IPS-20b (cell line): ENCODE results near the gene ZBTB37.
"Not testable (repeated sequence)": the region's sequence is repeated elsewhere in the genome, so short reads cannot be mapped to it uniquely, and the experiment has no call there.

Source experiments
- H3K27ac ChIP-seq: one replicate; pipeline ENCODE4 v1.5.1; 2013; ENCODE audit warnings: low read length
- H3K27me3 ChIP-seq: 2 replicates; pipeline ENCODE4 v1.6.1; 2013; ENCODE audit warnings: mild to moderate bottlenecking, low read length, inconsistent platforms; ENCODE audit not compliant: insufficient read depth
- H3K36me3 ChIP-seq: 2 replicates; pipeline ENCODE4 v1.6.1; 2013; ENCODE audit warnings: low read depth, mild to moderate bottlenecking, inconsistent platforms, low read length, moderate library complexity; ENCODE audit not compliant: insufficient read depth
- H3K4me1 ChIP-seq: 2 replicates; pipeline ENCODE4 v1.6.1; 2013; ENCODE audit warnings: mild to moderate bottlenecking, control low read depth, inconsistent platforms, low read length, moderate library complexity; ENCODE audit not compliant: insufficient read depth
- H3K4me3 ChIP-seq: 2 replicates; pipeline ENCODE4 v1.5.1; 2013; ENCODE audit warnings: mild to moderate bottlenecking, low read length, inconsistent platforms
- H3K9ac ChIP-seq: 2 replicates; pipeline ENCODE4 v1.6.1; 2013; ENCODE audit warnings: low read depth, mild to moderate bottlenecking, inconsistent platforms, low read length, moderate library complexity
- H3K9me3 ChIP-seq: 2 replicates; pipeline ENCODE4 v1.6.1; 2013; ENCODE audit warnings: mild to moderate bottlenecking, low read depth, low read length, inconsistent platforms; ENCODE audit not compliant: insufficient read depth

The ZBTB37 gene

GRCh38 chr1:173857363-173857917 lies 10.7 kb upstream of the ZBTB37 start:
- Histone ChIP-seq H3K4me3 (no peak overlapping the region), H3K9me3 (no peaks in the 10 kb centered on the region), H3K4me1 (peaks cover 7% of the 10 kb centered on the region; the same call in 1 of the 2 replicates), H3K9ac (no peak overlapping the region), H3K36me3 (peaks cover 74% of the 10 kb centered on the region), H3K27ac (no peak overlapping the region), H3K27me3 (no peaks in the 10 kb centered on the region)

GRCh38 chr1:173859547-173859946 lies 8.6 kb upstream of the ZBTB37 start:
- not testable (repeated sequence) for H3K27ac ChIP-seq, H3K9me3 ChIP-seq, H3K9ac ChIP-seq, H3K4me1 ChIP-seq, H3K4me3 ChIP-seq, H3K27me3 ChIP-seq
- peaks cover 78% of the 10 kb centered on the region for H3K36me3 ChIP-seq

GRCh38 chr1:173860065-173860464 lies 8.1 kb upstream of the ZBTB37 start:
- Histone ChIP-seq H3K27me3 (no peaks in the 10 kb centered on the region), H3K9me3 (no peaks in the 10 kb centered on the region), H3K4me1 (peaks cover 5% of the 10 kb centered on the region), H3K27ac (no peak overlapping the region), H3K4me3 (no peak overlapping the region), H3K36me3 (peaks cover 79% of the 10 kb centered on the region), H3K9ac (no peak overlapping the region)

GRCh38 chr1:173861731-173862145 lies 6.4 kb upstream of the ZBTB37 start:
- Histone ChIP-seq H3K4me1 (peaks cover 5% of the 10 kb centered on the region), H3K36me3 (peaks cover 79% of the 10 kb centered on the region), H3K27me3 (no peaks in the 10 kb centered on the region), H3K9me3 (no peaks in the 10 kb centered on the region; the same call in 1 of the 2 replicates), H3K4me3 (no peak overlapping the region), H3K27ac (no peak overlapping the region), H3K9ac (no peak overlapping the region)

DNA sequence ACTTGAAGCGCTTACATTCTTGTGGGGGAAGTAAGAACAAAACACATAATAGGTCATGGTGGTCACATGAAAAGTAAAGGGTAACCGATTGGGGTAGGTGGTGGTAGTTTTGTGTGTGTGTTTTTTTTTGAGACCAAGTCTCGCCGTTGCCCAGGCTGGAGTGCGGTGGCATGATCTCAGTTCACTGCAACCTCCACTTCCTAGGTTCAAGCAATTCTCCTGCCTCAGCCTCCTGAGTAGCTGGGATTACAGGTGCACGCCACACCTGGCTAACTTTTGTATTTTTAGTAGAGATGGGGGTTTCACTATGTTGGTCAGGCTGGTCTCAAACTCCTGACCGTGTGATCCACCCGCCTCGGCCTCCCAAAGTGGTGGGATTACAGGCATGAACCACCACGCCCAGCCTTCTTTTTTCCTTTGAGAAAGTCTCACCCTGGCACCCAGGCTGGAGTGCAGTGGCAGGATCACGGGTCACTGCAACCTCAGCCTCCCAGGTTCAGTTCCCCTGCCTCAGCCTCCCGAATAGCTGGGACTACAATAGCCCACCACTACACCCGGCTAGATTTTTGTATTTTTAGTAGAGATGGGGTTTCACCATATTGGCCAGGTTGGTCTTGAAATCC lies 5.9 kb upstream of the ZBTB37 start:
- not testable (repeated sequence) for H3K9me3 ChIP-seq, H3K4me3 ChIP-seq, H3K9ac ChIP-seq, H3K27ac ChIP-seq, H3K4me1 ChIP-seq, H3K27me3 ChIP-seq
- peaks cover 79% of the 10 kb centered on the region for H3K36me3 ChIP-seq

GRCh38 chr1:173862769-173863223 lies 5.4 kb upstream of the ZBTB37 start:
- H3K9ac ChIP-seq = peak overlapping the region; percentile 100; the same call in 1 of the 2 replicates
- H3K27me3 ChIP-seq = no peaks in the 10 kb centered on the region
- peaks cover 78% of the 10 kb centered on the region for H3K36me3 ChIP-seq
- no peak overlapping the region for H3K27ac ChIP-seq
- peaks cover 5% of the 10 kb centered on the region for H3K4me1 ChIP-seq
- peak overlapping the region; percentile 99; the same call in 1 of the 2 replicates for H3K4me3 ChIP-seq
- H3K9me3 ChIP-seq = no peaks in the 10 kb centered on the region; the same call in 1 of the 2 replicates

GRCh38 chr1:173863224-173864161 lies 4.7 kb upstream of the ZBTB37 start:
- Histone ChIP-seq H3K4me1 (peaks cover 5% of the 10 kb centered on the region), H3K9me3 (no peaks in the 10 kb centered on the region; the same call in 1 of the 2 replicates), H3K27me3 (no peaks in the 10 kb centered on the region), H3K4me3 (peak overlapping the region; percentile 99), H3K9ac (peak overlapping the region; percentile 100; the same call in 1 of the 2 replicates), H3K36me3 (peaks cover 71% of the 10 kb centered on the region), H3K27ac (no peak overlapping the region)

DNA sequence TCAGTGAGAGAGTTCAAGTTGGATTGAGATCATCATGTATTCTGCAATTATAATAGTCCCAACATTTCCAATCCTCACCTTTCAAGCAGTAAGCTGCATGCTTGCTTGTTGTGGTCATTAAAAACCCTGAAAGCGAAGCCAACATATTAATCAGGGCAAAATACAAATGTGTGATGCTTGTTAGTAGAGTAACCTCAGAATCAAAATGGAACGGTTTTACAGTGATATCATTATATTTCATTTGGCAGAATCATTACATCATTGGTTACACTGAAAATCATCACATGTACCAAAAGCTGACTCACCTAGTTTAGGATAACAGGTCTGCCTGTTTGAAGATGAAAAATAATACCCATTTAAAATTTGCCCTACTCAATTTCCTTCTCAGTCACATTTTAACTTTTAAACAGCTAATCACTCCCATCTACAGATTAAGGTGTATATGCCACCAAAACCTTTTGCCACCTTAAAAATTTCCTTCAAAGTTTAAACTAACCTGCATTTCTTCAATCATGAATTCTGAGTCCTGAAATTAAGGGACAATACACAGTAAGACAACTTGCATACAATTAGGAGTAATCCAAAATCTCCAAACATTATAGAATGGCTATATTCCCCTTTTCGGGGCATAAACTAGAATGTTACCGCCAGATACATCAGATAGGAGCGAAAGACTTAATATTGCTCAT lies 3.9 kb upstream of the ZBTB37 start:
- Histone ChIP-seq H3K4me3 (peak overlapping the region; percentile 99), H3K9me3 (no peaks in the 10 kb centered on the region; the same call in 1 of the 2 replicates), H3K27me3 (no peaks in the 10 kb centered on the region), H3K36me3 (peaks cover 64% of the 10 kb centered on the region), H3K9ac (peak overlapping the region; percentile 100), H3K4me1 (peaks cover 9% of the 10 kb centered on the region), H3K27ac (peak overlapping the region; percentile 92)

DNA sequence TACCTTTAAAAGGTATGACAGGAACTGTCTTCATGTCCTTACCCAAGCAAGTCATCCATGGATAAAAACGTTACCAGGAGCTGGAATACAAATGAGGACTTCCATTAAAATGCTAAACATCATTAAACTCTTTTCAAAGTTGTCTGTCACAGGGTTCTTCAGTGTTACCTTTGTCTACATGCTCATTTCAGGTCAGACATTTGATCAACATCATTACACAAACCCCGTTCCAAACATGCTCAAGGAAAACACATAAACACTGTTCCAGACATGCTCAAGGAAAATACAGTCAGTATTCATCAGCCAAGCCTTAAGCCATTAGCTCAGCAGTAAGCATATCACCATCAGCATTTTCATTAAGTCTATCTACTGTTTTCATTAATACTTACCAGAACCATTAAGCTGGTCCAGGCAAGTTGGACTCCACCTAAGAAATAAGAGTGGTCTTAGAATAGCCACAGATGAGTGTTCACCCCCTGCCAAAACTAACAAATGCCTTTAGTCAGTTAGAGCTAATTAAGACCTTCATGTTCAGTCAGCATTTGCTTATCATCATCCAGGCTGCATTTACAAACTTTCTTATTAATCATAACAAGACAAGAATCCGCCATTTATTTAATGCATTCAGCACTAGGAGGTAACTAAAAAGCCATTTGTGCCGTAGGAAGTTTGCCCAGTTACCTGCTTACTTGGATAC lies 2.6 kb upstream of the ZBTB37 start:
- peak overlapping the region; percentile 99 for H3K4me3 ChIP-seq
- H3K9ac ChIP-seq = peak overlapping the region; percentile 100
- no peaks in the 10 kb centered on the region for H3K27me3 ChIP-seq
- H3K27ac ChIP-seq = peak overlapping the region; percentile 92
- H3K36me3 ChIP-seq = peaks cover 62% of the 10 kb centered on the region
- no peaks in the 10 kb centered on the region; the same call in 1 of the 2 replicates for H3K9me3 ChIP-seq
- H3K4me1 ChIP-seq = peaks cover 12% of the 10 kb centered on the region

GRCh38 chr1:173866413-173867115 lies 1.6 kb upstream of the ZBTB37 start:
- Histone ChIP-seq H3K9ac (peak overlapping the region; percentile 100), H3K36me3 (peaks cover 70% of the 10 kb centered on the region), H3K27me3 (no peaks in the 10 kb centered on the region), H3K27ac (peak overlapping the region; percentile 92), H3K4me1 (peaks cover 12% of the 10 kb centered on the region), H3K9me3 (no peaks in the 10 kb centered on the region; the same call in 1 of the 2 replicates), H3K4me3 (peak overlapping the region; percentile 99)
